Choroid plexus epithelial cell (primary cell): Measurements from ENCODE around the gene NSUN4.

Experiments used
- DNase-seq: peaks from one replicate; pipeline ENCODE4 v3.0.0-alpha.2; 2010; ENCODE audit warnings: low read depth
- H3K4me3 ChIP-seq: 2 replicates; pipeline ENCODE4 v1.5.1; 2011; ENCODE audit warnings: low read depth, mild to moderate bottlenecking, control low read depth, low read length, moderate library complexity
- CTCF ChIP-seq: conservative IDR thresholded peaks from 2 replicates; pipeline ENCODE4 v1.5.1; 2011; ENCODE audit warnings: low read depth, mild to moderate bottlenecking, control low read depth, inconsistent platforms, low read length, moderate library complexity

Gene NSUN4

DNA sequence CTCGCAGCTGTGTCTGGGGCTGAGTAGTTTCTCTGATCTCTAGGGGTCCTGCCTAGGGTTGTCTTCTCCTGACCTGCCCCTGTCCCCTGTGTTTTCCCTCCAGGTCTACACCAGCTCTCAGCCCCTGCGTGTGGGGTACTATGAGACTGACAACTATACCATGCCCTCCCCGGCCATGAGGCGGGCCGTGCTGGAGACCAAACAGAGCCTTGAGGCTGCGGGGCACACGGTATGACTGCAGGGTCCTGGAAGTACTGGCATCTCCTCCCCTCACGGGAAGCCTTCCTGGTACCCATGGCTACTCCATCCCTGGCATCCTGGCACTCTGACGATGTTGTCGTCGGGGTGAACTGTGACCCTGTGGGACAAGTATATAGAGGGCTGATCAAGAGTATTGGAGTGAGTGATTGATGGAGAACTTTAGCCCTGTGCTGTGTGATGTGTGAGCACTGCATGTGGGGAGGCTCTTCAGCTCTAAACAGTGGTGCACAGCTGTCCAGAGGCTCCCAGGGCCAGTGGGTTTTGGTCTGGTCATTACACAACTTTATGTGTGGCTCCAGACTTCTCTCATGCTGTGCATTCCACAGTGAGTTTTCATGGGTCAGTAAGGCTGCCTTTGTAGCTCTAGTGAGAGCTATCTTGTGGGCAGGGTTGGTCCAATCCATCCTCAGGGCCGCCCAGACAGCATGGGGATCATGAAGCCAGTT is 67.9 kb downstream of the NSUN4 start:
- DNase-seq = peak; percentile 70
- TF ChIP-seq CTCF = no peak
- no peak overlapping the region for H3K4me3 ChIP-seq

DNA sequence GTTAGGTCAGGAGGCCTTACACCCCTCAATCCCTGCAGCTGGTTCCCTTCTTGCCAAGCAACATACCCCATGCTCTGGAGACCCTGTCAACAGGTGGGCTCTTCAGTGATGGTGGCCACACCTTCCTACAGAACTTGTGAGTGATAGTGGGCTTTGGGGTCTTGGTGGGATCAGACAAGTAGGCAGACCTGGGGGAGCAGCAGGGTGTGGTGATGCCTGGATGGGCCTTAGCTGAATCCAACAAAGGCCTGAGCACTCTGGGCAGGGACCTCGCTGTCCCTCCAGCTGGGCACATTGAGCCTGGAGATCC is 68.4 kb downstream of the NSUN4 start:
- H3K4me3 ChIP-seq = no peak overlapping the region
- DNase-seq = no peak
- no peak for TF ChIP-seq CTCF

- no peak overlapping the region for H3K4me3 ChIP-seq
- DNase-seq = peak; percentile 39
- no peak for TF ChIP-seq CTCF
Measured at GRCh38 chr1:46410156-46411009, 69.8 kb downstream of the NSUN4 start.

DNA sequence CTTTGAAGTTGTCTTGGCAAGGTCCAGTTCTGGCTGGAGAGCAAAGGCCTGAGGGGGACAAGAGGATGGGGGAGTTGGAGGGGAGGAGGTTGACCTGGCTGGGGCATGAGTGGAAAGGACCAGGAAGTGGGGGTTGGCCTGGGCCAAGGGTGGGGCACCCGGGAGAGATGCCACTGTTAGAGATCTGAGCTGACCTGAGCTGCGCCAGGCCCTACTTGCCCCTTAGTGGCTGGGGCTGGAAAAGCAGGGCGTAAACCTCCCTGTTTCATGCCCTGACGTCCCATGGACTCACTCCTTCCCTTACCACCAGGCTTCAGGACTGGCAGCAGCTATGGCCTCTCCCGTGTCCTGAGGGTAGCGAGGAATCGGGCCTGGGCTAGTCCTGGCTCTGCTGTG is 70.4 kb downstream of the NSUN4 start:
- DNase-seq = no peak
- no peak overlapping the region for H3K4me3 ChIP-seq
- no peak for TF ChIP-seq CTCF
